HG02884 (cell line): ENCODE results near the gene CST3.
"Not testable (repeated sequence)": the region's sequence is repeated elsewhere in the genome, so short reads cannot be mapped to it uniquely, and the experiment has no call there.

Source experiments
- ATAC-seq: cut with Tn5 transposase; IDR thresholded peaks from one replicate; pipeline ENCODE4 v1.9.1; 2021; ENCODE audit warnings: mild to moderate bottlenecking, moderate library complexity; ENCODE audit not compliant: unreplicated experiment

The CST3 gene

GRCh38 chr20:23662276-23662870 is 24.6 kb upstream of the CST3 start:
- ATAC-seq, result no peak

GRCh38 chr20:23661002-23661429 is 23.3 kb upstream of the CST3 start:
- ATAC-seq, result no peak

GRCh38 chr20:23659989-23660837 is 22.5 kb upstream of the CST3 start:
- no peak for ATAC-seq

DNA sequence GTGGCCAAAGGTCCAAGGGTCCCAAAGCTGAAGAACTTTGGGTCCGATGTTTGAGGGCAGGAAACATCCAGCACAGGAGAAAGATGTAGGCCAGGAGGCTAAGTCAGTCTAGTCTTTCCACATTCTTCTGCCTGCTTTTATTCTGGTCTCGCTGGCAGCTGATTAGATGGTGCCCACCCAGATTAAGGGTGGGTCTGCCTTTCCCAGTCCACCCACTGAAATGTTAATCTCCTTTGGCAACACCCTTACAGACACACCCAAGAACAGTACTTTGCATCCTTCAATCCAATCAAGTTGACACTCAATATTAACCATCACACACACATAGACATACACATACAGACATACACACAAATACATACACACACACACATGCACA is 21.8 kb upstream of the CST3 start:
- not testable (repeated sequence) for ATAC-seq

DNA sequence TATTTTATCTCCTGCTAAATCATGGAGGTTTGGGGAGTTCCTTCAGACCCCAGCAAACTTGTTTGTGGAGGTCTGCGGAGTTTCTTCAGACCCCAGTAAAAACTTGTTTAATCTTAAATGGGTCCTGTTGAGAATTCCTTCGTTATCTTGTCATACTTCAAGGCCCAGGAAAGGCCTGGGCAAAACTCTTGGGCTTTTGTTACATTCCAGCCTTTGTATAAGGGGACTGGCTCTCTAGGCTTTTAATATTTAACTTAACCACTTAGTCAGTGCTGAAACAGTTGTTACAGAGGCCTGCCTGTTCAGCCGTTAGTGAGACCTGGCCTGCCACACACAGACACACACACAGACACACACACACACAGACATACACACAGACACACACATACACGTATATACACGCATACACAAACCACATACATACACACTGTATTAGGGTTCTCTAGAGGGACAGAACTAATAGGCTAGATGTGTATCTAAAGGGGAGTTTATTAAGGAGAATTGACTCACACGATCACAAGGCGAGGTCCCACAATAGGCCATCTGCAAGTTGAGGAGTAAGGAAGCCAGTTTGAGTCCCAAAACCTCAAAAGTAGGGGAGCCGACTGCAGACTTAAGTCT is 21.3 kb upstream of the CST3 start:
- no peak for ATAC-seq

GRCh38 chr20:23658336-23658735 is 20.6 kb upstream of the CST3 start:
- no peak for ATAC-seq

DNA sequence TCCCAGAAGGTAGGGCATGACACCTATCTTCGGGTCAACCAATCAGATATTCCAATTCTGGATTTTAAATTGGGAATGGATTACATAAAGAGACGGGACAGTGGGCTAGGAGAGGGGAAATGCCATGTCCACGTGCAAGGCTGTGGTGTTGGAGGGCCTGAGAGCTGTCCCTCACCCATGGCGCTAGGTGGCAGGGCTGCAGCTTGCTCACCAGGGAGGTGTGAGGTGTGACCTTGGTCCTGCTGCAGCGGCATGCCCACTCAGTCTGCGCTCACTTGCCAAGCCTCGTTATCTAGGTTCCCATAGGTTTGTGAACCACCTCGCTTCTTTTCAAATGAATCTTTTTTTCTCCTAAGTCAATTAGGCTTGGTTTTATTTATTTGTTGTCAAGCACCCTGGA is 19.4 kb upstream of the CST3 start:
- ATAC-seq, result no peak

- no peak for ATAC-seq
Measured at GRCh38 chr20:23656372-23656771, 18.6 kb upstream of the CST3 start.

DNA sequence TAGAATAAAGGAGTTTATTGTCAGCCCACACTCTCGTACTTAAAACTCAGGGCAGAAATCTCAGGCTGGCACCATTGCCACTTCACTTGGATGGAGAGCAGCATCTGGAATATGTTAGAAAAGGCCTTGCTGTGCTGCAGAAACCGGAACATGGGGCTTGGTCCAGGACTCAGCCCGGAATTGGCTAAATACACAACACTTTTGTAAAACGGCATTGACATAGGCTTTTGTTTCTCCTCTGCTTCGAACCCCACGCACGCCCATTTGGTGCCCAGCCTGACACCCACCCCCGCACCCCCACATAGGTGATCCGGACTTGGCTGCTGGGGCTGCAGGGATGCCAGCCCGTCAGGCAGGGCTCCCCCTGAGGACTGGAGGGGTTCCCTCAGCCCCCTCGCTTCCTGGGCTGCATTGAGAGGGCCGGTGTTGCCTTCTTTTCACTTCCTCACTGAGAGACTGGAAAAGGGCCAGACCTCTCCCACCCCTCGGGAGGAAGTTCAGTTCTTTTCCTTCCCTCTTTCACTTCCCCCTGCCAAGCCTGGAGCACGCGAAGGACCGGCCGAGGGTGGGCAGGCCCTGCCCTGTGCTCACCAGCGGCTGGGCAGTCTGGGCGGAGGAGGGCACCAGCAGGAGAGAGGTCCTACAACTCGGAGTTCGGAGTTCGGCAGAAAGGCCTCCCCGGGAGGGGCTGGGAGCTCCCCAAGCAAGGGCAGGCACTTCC is 17.9 kb upstream of the CST3 start:
- ATAC-seq, result no peak

GRCh38 chr20:23654717-23655116 is 17.0 kb upstream of the CST3 start:
- no peak for ATAC-seq

DNA sequence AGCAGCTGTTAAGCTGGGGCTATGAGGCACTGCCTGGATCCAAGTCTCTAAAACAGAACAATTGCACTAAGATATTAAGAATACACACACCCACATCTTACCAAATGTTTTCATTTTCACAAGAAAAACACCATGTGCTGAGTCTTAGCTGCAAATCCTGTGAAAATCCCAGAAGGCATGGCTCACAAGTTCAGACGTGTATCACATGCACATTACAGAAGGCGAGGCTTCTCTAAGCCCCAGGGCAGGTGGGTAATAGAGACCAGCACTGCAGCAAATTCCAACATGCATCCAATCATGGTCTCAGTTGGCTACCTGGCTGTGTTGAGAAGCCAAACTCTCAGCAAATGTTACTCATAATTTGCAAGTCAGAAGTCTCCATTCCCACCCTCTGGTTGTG is 16.2 kb upstream of the CST3 start:
- ATAC-seq, result no peak

DNA sequence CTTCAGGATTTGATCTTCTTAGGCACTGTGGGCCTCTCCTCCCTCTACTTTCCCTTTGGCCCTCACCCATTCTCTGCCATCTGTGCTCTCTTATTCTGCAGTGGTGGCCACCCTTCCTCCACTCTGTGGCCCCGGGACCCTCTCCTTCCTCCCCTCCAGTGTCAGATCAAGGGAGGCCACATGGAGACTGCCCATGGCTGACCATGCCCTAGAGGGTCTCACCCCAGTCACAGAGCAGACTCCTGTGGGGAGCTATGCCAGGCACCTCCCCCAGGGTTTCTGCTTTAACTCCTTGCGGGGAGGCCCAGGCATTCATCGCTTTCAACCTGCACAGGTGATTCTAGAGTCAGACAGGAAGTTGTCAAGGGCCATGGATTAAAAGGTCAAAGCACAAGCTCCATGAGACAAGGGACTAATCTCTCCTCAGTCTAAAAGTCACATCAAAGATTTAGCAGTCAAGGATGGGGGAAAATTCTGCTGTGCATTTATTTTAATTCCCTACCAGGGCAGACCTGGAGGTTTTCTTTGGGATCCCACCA is 15.7 kb upstream of the CST3 start:
- ATAC-seq, result no peak

GRCh38 chr20:23652926-23653325 is 15.2 kb upstream of the CST3 start:
- no peak for ATAC-seq

DNA sequence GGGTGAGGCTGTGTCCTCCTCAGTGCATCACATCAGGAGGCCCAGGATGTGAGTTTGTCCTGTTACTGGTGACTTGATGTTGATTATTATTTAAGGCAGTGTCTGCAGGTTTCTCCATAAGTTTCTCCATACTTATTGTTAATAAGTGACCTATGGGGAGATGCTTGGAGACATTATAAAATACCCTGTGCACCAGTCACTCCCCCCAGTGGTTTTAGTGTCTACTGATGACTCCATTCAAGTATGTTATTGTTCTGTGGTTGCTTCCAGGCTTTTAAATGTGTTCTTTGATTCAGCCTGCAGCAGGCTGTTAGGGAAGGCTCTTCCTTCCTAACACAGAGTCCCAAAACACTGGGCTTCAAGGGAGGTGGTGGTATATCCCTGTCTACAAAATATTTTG is 14.6 kb upstream of the CST3 start:
- no peak for ATAC-seq

DNA sequence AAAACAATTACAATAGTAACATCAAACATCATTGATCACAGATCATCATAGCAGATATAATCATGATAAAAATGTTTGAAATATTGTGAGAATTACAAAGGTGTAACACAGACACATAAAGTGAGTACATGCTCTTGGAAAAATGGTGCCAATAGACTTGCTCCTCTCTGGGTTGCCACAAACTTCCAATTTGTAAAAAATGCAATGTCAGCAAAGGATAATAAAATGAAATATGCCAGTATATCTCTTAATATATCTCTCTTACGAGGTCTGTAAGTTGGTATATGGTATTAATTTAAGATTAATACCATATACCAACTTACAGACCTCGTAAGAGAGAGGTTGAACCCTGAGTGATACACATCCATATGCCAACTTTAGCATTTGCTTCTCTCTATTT is 13.4 kb upstream of the CST3 start:
- ATAC-seq, result no peak

DNA sequence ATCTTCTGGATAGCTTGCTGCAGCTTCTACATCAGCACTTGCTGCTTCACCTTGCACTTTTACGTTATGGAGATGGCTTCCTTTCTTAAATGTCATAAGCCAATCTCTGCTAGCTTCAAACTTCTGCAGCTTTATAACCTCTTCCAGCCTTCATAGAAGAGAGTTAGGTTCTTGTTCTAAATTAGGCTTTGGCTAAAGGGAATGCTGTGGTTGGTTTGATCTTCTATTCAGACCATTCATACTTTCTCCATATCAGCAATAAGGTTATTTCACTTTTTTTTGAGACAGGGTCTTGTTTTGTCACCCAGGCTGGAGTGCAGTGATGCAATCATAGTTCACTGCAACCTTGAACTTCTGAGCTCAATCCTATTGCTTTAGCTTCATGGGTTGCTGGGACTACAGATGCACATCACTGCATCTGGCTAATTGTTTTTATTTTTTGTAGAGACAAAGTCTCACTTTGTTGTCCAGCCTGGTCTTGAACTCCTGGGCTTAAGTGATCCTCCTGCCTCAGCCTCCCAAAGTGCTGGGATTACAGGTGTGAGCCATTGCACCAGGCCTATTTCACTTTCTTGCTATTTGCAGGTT is 12.2 kb upstream of the CST3 start:
- no peak for ATAC-seq

GRCh38 chr20:23649242-23649641 is 11.5 kb upstream of the CST3 start:
- no peak for ATAC-seq

- no peak for ATAC-seq
Measured at GRCh38 chr20:23647346-23647745, 9.6 kb upstream of the CST3 start.

DNA sequence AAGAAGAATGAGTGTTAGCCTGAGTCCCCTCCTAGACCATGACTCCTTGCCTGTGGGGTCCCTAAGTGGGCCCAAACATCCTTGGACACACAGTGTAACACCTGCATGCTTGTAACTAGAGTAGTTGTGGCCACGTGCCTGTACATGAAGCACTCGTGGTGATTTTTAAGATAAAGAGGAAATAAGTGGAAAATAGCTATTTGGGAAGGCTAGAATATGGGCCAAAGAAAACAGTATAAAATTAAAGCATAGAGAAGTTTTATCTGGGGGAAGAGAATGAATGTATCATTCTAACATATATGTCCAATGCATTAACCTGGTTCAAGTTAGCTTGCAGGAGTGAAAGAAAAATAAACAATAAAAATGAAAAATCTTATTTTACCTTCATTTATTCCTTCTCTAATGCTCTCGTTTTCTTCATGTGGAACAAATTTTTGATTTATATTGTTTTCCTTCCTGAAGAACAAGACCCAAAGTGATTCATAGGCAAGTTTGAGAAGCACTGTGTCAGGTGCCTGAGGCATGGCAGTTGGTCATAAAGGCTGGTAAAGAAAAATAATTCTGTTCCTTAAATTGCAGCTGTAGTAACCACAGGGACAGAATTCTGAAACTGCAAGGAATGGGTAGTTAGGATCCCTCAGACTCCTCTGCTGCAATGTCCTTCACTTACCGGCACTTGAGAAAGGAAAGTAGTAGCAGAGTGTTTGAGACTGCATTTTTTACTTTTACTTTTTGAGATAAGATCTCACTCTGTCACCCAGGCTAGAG is 8.5 kb upstream of the CST3 start:
- no peak for ATAC-seq

DNA sequence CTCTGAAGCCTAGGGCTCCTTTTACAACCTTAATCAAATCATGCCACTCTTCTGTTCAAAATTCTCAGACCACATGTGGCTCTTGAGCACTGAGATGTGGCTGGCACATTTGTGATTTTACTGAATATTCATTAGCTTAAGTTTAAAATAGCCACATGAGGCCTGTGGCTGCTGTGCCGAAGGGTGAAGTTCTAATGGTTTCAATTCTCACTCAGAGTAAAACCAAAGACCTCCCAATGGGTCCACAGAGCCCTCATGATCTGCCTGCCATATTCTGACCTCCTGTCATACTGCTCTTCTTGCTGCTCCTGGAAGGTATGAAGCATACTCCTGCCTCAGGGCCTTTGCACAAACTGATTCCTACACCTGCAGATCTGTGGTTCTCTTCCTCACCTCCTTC is 7.8 kb upstream of the CST3 start:
- peak; percentile 44 for ATAC-seq
